CD4-positive, alpha-beta T cell treated with Interleukin-21 for 1 hour (primary cell): Measurements from ENCODE around the gene MGAT5B.

Experiments
- DNase-seq: peaks from one replicate; pipeline ENCODE4 v3.0.0-alpha.2; 2020

The MGAT5B gene

DNA sequence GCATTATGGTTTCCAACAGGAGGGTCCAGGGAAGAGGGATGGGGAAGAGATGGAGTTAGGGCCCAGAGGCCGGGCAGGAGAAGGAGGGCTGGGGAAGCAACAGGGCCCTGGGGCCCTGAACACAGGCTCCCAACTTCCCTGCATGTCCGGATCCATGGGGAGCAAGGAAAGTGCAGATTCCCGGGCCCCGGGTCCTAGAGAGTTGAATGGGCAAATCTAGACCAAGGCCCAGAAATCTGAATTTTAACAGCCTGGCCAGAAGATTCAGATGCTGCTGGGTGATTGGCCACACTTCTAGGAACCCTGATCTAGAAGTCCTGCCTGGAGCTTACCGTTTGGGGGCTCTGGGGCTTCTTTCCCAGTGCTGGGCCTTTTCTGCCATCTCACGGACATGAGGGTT is 13.2 kb downstream of the MGAT5B start:
- no peak for DNase-seq

DNA sequence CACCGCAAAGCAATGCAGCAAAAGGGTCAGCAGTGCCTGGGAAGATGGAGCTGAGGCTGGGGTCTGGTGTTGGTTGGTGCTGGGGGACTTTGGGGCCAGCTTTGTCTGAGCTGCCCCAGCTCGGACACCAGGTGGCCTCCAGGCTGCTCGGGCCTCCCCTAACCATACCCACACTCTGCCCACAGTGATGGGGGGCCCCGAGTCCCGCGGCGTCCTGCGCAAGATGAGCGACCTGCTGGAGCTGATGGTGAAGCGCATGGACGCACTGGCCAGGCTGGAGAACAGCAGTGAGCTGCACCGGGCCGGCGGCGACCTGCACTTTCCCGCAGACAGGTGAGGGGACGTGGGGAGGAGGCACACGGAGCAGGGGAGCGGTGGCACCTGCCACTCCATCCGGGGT is 13.8 kb downstream of the MGAT5B start:
- no peak for DNase-seq

DNA sequence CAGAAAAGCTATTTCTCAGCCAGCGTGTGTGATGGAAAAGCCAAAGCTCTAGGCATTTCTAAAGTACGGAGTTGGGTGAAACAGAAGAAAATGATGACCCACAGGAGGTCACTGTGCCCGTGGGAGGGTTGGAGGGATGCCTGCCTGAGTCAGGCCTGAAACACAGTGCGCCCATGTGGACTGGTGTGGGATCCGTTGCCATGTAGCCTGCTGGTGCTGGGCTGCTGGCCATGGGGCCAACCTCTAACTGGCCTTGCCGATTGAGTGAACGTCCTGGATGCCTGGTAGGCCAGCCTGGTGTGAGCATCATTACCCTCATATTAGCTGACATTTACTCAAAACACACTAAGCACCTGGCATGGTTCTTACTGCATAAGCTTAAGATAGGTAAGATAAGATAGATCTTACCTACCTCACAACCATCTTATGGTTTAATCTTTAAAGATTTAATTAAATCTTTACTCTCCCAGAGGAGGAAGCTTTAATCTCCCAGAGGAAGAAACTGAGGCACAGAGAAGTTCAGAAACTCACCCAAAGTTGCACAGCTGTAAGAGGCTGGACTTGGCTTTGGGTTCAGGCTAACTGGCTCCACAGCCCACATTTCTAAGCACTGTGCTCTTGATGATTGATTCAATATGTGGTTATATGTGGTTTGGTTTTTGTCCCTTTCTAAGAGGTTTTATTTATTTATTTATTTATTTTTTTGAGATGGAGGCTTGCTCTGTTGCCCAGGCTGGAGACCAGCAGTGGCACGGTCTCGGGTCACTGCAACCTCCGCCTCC is 15.7 kb downstream of the MGAT5B start:
- DNase-seq: no peak

DNA sequence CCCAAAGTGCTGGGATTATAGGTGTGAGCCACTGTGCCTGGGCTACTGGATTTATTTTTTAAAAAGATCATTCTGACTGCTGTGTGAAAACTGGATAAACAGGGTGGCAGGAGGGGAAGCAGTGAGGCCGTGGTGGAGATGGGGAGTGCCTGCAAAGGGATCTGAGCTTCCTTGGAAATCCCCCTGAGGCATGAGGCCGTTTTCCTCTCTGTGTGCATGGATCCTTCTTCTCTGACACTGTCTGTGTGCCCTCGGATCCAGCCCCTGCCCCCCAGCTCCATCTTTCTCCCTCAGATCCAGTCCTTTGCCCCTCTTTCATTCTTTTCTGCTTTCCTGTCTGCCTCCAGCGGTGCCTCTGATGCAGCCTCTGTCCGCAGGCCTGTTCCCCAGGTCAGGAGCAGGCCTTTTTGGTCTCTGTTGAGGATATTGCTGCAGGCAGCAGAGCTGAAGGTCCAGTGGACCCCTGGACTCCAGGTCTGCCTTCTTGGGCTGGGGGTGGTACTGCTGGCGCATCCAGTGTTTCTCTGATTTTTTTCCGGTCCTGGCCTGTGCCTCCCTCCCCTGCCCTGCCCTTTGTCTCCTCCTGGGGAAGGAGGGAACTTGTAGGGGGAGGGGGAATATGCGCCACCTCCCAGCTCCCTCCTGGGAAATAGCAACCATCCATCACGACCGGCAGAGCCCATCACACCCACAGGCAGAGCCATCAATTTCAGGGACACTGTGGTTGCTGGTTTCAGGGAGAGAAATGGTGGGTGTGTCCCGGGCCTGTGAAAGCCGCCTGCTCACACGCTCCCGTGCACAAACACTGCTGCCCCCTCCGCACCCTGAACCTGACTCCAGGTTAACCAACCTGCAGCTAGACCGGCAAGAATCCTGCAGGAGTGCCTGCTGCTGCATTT is 17.0 kb downstream of the MGAT5B start:
- no peak for DNase-seq

DNA sequence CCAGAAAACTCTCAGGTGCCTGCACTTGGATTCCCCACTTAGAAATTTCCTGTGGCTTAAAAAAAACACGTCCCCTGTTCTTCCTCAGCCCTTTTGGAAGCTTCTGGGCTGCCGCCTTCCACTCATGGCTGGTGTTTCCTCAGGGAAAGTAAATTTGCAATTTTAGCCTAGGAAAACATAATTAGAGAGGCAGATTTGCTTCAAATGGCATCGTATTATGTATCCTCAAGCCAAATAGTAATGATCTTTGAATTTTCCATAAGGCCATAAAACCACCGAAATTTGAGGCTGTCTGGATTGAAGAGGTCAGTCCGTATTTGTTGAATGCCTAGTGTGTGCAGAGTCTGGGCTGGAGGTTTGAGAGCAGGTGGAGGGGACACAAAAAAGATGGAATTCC is 17.7 kb downstream of the MGAT5B start:
- DNase-seq: no peak

DNA sequence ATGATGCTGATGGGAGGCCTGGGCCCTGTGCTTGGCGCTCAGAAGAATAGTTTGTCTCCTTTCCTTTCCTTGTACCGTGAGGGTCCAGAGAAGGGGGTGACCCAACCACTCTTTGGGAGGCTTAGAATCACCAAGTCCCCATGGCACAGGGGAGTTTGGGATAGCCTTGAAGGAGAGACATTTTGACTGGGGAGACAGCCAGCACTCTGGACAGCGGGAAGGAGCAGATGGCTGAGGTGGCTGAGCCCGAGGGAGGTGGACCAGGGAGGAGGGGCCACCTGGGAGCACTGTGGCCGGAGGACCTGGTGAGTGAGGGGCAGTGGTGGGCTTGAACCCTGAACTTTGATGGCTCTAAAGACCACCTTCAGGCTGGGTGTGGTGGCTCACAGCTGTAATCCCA is 18.2 kb downstream of the MGAT5B start:
- no peak for DNase-seq

DNA sequence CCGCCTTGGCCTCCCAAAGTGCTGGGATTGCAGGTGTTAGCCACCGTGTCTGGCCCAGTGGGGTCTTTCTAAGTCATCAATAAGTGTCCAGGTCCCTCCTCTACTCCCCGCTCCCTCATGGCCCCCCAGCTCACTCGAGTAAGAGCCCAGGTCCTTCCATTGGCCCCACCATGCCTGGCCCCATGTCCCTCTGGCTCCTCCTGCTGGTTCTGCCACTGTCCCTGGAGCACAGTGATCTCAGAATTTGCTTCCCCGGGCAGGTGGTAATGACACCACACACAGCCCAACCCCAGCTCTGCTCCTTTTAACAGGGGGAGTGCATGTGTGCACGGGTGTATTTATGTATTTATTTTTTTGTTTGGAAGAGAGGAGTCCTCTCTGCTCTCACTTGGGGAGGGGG is 19.6 kb downstream of the MGAT5B start:
- DNase-seq: no peak

DNA sequence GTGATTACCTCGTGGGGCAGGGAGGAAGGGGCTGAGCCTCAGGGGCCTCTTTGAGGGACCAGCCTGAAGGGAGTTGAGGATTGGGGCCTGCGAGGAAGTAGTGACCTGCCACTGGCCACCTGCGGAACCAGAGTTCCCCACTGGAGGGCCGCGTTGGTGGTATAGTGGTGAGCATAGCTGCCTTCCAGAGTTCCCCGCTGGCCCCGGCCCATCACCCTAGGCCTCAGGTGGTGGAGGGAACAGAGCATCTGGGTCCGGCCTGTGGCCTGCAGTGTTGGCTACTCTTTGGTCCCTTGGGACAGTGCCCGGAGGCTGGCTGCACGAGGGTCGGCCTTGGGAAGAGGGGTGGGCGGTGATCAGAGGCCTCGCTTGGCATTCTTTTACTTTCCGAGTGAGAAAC is 20.5 kb downstream of the MGAT5B start:
- no peak for DNase-seq

DNA sequence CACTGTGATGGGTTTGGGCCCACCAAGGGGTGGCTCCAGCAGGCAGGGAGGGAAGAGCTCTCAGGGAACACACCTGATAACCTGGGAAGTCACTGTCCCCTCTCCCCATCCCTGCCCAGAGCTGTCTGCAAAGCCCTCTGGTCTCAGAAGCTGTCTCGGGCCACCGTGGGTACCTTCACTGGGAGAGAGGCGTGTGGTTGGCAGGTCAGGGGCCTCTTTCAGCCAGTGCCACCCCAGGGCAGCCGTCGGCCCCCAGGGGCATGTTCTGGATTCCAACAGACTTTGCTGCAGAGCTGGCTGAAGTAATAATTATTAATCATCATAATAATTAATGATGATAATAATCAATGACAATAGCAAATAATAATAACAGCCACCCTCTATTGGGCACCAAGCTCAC is 21.1 kb downstream of the MGAT5B start:
- DNase-seq: no peak

DNA sequence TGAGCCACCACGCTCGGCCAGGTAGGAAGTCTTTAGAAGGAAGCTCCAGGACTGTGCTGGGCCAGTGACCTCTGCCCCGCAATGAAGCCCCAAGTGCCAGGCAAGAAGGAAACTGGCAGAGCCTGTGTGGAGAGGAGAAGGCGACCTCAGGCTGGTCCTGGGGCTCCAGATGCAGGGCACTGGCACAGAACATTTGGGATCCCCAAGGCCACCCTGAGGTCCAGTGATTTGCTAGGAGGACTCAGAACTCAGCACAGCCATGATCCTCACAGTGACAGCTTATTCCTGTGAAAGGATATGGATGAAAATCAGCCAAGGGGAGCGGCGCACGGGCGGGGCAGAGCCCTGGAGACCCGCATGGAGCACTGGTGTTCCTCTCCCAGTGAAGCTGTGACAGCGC is 24.1 kb downstream of the MGAT5B start:
- no peak for DNase-seq

DNA sequence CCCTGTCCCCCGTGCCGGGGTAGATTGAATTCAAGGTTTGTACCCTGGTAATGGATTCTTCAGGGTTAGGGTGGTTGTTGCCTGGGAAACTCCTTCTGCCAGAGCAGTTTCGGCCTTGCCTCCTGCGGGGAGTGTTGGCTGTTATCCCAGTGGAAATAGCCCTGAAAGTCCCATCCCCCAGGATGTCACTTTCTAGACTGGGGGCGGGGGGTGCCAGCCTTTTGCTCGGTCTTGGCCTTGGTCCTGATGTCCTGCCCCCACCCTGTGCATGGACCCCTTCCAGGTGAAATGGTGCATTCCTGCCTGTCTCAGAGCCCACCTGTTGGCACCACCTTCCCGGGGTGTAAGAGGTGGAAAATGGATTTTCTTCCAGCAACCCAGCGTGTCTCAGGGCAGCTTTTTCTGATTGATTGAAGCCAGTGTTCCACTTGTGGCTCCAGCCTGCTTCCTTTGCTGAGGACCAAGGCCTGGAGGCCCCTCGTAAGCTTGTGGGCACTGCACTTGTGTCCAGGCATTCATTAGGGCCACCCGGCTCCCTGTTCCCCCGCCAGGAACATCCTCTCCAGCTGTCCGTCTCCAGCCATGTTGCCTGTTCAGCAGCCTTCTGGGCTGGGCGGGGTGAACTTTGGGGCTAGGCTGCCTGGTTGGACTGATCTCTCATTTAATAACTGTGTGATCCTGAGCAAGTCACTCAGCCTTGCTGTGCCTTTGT is 25.6 kb downstream of the MGAT5B start:
- no peak for DNase-seq

DNA sequence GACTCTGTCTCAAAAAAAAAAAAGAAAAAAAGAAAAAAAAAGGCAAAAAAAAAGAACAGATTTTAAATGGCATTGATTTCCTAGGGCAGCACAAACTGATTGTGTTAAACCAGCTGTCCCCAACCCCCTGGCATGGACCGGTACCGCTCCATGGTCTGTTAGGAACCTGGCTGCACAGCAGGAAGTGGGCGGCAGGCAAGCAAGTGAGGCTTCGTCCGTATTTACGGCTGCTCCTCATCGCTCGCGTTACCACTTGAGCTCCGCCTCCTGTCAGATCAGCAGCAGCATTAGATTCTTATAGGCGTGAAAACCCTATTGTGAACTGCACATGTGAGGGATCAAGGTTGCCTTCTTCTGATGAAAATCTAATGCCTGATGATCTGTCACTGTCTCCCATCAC is 26.6 kb downstream of the MGAT5B start:
- no peak for DNase-seq

DNA sequence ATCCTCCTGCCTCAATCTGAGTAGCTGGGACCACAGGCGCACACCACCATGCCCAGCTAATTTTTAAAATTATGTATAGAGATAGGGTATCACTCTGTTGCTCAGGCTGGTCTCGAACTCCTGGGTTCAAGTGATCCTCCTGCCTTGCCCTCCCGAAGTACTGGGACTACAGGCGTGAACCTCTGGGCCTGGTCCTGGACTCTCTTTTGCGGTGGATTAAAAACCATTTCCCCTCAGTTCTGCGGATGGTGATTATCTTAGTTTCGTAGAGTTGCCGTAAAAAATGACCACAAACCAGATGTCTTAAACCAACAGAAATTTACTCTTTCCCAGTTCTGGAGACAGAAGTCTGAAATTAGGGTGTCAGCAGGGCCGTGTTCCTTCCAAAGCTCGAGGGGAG is 28.8 kb downstream of the MGAT5B start:
- DNase-seq: no peak

DNA sequence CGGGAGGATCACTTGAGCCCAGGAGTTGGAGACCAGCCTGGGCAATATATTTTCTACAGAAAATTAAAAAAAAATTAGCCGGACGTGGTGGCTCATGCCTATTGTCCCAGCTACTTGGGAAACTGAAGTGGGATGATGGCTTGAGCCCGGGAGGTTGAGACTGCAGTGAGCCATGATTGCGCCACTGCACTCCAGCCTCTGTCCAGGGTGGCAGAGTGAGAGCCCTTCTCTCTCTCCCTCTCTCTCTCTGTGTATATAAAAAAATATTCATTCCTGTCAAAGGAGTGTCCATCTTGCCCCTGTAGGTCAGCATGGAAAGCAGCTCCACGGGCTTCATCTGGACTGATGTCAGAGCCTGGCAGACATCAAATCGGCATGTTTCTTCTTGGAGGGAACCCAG is 31.2 kb downstream of the MGAT5B start:
- no peak for DNase-seq

DNA sequence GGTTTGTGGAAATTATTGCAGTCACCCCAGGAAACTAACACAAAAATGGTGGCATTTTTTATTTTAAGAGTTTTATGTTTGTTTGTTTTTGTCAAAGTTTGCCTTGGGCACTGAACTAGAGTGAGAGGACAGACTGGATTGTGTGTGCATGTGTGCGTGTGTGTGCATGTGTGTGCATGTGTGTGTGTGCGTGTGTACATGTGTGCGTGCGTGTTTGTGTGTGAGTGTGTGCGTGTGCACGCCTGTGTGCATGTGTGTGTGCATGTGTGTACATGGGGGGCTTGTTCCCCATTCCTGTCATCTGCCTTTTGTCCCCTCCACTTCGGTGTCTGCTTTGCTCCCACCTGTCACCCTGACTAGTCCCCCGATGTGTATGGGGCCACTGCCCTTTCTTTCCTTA is 32.5 kb downstream of the MGAT5B start:
- no peak for DNase-seq

DNA sequence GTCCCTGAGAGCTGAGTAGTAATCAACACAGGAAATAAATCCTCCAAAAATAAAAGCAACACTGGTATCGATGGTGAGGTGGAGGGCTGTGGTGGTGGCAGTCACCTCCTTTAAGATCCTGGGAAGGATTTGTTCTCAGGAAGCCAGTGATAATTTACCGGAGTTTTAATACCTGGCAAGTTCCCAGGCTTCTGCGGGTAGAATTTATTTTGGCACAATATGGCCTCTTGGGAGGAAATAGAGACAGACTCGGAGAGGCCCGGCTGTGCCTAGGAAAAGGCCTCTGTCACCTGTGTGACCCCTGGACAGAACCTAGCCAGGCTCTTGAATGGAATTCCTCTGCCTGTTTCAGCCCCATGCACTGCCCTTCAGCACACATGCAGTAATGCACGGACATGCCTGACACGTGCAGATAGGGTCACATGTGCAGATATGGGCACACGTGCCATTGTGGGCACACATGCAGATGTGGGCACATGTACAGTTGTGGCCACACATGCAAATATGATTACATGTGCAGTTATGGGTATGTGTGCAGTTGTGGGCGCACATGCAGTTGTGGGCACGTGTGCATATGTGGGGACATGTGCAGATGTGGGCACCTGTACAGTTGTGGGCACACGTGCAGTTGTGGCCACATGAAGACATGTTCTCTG is 33.5 kb downstream of the MGAT5B start:
- DNase-seq: no peak

DNA sequence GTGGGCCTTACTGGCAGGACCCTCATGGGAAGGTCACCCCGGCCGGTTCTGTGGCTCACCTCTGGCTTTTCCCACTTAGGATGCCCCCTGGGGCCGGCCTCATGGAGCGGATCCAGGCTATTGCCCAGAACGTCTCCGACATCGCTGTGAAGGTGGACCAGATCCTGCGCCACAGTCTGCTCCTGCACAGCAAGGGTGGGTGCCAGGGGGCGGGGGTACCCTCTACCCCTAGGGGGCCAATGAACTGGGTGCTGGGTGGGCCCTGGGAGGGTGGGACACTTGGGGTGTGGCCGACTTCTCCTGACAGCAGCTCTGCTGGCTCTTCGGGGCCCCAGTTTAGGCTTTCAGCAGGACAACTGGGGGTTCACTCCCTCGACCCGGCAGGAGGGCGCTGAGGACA is 34.3 kb downstream of the MGAT5B start:
- no peak for DNase-seq

DNA sequence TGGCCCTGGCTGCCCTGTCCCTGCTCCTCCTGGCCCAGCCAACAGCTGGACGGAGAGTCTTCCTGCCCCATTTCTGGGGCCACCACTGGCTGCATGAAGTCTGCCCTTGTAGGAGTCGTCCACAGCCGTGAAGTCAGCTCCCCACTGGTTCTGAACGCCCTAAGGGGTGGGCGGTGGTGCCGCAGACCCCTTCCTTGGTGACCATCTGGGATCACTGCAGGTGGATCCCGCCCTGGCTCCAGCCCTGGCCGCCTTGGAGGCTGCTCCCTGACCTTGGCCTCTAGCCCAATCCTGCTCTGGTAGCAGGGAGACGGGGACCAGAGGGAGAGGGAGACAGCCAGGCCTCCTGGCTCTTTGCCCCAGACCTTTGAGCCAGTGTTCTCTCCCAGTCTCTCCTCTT is 35.4 kb downstream of the MGAT5B start:
- DNase-seq: no peak

DNA sequence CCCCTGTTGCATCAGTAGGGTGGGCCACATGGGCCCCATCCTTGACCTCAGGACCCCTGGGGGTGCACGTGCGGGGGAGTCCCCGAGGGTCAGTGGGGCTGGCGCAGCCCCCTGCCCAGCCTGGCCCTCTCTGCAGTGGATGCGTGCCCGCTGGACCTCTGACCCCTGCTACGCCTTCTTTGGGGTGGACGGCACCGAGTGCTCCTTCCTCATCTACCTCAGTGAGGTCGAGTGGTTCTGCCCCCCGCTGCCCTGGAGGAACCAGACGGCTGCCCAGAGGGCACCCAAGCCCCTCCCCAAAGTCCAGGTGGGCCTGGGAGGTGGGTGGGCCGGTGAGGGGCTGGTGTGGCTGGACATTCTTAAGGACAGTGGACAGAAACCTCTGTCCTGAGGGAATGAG is 35.9 kb downstream of the MGAT5B start:
- no peak for DNase-seq

DNA sequence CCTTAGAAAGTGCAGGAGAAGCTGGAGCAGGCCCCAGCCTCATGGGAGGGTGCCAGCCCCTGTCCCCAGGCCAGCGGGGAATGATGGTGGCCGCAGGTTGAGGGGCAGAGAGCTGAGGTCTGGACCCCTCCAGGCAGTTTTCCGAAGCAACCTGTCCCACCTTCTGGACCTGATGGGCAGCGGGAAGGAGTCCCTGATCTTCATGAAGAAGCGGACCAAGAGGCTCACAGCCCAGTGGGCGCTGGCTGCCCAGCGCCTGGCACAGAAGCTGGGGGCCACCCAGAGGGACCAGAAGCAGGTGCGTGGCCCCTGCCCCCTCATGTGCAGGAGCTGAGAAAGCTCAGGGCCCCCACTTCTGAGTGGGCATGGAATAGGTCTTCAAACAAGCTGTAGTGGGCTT is 36.8 kb downstream of the MGAT5B start:
- no peak for DNase-seq

DNA sequence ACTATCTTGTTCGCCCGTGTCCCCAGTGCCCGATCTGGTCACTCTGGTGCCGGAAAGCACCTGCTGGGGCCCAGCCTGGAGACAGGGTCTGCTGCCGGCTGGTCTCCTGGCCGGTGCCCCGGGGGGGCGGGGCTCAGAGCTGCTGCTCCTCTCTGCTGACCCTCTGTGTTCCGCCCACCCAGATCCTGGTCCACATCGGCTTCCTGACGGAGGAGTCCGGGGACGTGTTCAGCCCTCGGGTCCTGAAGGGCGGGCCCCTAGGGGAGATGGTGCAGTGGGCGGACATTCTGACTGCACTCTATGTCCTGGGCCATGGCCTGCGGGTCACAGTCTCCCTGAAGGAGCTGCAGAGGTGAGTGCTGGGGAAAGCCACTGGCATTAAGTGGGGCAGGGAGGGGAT is 37.6 kb downstream of the MGAT5B start:
- DNase-seq: no peak

DNA sequence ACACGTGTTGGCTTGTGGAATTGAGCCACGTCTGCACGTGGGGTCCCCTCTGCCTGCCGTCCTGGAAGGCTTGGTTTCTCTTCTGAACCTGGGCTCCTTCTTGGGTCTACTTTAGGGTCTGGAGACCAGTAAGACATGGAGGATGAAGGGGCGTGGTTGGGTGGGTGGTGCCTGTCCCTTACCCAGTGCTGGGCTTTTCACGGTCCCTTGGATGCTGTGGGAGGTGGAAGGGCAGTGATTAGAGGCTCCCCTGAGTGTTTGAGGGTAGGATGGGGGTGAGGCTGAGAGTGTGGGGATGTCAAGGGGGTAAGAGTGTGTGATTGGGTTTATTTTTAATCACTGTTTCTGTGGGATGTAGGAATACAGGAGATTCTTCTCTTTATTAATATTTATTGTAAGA is 38.3 kb downstream of the MGAT5B start:
- no peak for DNase-seq

DNA sequence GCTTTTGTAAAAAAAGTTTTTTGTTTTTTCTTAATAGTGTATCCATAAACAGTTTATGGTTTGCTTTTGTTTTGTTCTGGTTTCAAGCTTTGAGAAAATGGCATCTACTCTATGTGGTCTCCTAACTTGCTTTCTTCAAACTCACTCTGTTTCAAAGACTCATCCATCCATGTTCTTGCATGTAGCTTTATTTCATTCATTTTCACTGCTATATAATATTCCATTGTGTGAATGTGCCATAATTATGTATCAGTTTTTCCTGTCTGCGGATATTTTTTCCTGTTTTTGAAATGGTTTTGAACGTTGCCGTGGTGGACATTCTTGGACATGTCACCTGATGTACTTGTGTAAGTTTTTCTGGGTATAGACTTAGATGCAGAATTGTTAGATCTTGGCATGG is 39.1 kb downstream of the MGAT5B start:
- DNase-seq: no peak
